ENCODE results near the gene DEFB125.

DEFB125 gene

DNA sequence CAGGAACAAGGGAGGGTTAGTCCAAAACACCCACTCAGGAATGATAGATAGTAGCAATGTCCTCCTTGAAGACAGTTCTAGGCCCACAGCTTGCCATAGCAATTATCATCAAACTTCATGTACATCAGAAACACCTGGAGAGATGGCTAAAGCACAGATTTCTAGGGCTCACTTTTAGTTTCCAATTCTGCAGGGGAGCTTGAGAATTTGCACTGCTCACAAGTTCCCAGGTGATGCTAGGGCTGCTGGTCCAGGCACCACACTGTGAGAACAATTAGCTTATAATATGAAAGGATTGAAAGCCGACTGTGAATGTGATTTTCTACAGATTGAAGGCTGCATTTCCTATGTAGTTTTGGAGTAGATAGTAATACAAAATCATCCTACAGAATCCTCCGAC lies 58.4 kb downstream of the DEFB125 start:
- DNase-seq, result no peak
